Astrocyte (in vitro differentiated cells and primary cell): ENCODE measurements around the gene COA7.

Source experiments
- EZH2 ChIP-seq: IDR thresholded peaks from 2 replicates; pipeline ENCODE4 v1.6.1; 2012; ENCODE audit warnings: mild to moderate bottlenecking, low read length, inconsistent platforms; ENCODE audit not compliant: insufficient read depth
- TF ChIP-seq, protein P1 (sequence below): IDR thresholded peaks from 2 replicates; pipeline ENCODE4 v1.5.1; 2011; ENCODE audit warnings: low read depth, mild to moderate bottlenecking, inconsistent platforms, low read length, moderate library complexity; ENCODE audit not compliant: insufficient read depth

DNA sequence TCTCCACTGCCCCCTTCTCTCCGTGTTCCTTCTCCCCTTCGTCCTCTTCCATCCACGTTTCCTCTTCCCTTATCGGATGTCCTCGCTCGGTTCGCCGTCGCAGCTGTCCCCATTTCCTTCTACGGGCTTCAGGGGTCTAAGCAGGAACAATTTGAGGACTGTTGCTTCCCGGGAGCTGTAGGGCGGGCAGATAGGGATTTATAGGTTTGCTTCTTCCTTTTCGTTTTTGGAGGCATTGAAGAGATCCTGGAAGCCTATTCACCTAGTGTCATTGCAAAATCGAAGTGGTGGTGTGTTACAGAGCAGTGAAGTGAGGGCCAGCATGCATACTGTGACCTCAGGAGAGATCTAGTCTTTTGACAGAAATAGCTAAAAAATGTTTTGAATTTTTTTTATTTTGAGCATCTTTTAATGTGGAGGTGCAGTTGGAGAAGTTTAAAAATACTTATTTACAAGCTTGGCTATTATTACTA is 29.0 kb upstream of the COA7 start:
- TF ChIP-seq EZH2: no peak
- TF ChIP-seq, protein P1, sequence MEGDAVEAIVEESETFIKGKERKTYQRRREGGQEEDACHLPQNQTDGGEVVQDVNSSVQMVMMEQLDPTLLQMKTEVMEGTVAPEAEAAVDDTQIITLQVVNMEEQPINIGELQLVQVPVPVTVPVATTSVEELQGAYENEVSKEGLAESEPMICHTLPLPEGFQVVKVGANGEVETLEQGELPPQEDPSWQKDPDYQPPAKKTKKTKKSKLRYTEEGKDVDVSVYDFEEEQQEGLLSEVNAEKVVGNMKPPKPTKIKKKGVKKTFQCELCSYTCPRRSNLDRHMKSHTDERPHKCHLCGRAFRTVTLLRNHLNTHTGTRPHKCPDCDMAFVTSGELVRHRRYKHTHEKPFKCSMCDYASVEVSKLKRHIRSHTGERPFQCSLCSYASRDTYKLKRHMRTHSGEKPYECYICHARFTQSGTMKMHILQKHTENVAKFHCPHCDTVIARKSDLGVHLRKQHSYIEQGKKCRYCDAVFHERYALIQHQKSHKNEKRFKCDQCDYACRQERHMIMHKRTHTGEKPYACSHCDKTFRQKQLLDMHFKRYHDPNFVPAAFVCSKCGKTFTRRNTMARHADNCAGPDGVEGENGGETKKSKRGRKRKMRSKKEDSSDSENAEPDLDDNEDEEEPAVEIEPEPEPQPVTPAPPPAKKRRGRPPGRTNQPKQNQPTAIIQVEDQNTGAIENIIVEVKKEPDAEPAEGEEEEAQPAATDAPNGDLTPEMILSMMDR: no peak
